HG03280 (cell line): Measurements from ENCODE around the gene MRPL53.
"Not testable (repeated sequence)": the region's sequence is repeated elsewhere in the genome, so short reads cannot be mapped to it uniquely, and the experiment has no call there.

ENCODE experiments used
- ATAC-seq: cut with Tn5 transposase; IDR thresholded peaks from one replicate; pipeline ENCODE4 v1.9.1; 2021; ENCODE audit warnings: mild to moderate bottlenecking, moderate library complexity; ENCODE audit not compliant: unreplicated experiment

MRPL53 gene

DNA sequence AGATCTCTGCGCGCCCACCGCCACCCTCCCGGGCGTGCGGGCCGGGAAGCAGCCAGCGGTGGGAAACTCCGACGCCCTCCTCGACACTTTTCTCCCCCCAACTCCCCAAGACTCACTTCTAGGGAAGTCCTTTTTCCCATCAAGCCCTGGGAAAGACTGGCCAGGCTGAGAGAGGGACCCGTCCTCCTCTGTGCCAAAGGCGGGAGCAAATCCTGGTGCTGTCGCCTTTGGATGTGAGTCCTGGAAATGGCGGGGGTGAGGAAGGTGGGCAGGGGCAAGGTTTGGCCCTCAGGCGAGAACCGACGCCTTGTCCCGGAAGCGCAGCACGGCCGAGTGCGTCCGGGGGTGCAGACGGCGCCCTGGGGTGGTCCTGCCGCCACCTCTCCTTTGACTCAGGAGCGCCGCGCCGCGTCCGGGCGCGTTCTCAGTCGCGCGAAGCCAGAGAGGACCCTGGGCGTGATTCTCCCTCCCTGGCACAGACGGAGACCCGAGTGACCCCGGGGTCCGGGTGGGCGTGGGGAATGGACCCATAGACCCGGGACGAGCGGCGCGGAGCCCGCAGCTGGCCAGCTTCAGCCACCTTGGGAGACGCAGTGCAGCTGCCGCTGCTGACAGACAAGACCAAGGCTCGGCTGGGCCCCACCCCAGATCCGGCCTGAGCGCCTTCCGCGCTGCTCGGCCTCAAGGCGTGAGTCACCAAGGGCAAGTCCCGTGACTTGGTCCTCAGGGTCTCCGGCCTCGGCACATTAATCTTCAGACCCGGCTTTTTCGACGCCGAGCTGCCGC is 30.4 kb upstream of the MRPL53 start:
- peak; percentile 34 for ATAC-seq

DNA sequence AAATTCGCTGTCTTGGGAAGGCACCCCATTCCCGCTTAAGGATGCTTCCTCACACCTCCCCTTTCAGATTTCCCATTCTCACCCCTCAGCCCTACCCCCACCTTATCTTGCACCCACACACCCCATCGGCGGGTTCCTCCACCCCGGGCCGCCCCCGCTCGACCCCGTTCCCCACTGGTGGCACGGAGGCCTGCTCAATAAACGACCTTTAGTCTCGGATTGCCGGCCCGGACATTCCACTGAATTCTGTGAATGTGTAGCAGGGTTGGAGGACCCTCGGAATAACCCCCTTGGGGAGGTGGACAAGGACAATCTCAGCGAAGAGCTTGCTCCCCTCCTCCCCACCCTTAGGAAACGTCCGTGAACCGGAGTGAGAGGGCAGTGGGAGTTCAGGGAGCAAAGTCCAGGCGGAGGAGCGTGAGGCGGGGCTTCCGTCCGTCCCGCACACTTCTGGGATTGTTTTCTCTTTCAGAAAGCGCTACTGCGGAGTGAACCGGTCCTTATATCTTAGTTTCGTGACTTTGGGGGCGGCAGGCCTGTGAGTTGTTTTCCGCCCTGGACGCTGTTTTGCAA is 29.8 kb upstream of the MRPL53 start:
- ATAC-seq = no peak

DNA sequence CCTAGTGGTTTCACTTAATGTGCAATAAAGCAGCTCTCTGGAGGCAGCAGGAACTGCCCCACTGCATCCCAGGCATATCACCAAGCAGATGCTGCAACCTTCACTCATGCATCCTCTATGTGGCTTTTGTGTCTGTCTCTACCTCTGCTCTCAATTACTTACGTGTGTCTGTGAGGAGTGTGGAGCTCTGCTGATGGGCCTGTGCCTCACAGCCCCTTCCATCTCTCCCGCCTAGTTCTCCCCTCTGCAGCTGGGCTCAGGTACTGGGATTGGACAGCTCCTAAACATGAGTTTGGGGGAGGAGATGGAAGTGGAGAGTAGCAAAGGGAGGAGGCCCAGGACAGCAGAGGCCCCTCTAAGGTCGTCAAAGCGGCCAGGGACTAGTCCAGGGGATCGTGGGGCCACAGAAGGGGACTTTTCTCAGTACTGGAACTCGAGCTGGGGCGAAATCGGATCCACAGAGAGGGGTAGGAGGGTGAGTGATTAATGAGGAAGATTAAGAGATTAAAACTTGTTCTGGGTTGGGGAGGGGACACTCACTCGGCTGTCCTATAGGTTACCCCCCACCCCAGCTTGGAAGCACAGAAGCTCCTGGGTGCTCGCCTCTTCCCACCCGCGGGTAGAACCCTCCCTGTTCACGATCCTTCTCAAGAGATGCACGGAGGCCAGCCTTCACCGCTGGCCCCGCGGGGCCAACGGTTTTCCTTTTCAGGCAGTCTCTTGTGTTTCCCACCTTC is 29.0 kb upstream of the MRPL53 start:
- no peak for ATAC-seq

- no peak for ATAC-seq
Observed at GRCh38 chr2:74500578-74500946, 28.1 kb upstream of the MRPL53 start.

DNA sequence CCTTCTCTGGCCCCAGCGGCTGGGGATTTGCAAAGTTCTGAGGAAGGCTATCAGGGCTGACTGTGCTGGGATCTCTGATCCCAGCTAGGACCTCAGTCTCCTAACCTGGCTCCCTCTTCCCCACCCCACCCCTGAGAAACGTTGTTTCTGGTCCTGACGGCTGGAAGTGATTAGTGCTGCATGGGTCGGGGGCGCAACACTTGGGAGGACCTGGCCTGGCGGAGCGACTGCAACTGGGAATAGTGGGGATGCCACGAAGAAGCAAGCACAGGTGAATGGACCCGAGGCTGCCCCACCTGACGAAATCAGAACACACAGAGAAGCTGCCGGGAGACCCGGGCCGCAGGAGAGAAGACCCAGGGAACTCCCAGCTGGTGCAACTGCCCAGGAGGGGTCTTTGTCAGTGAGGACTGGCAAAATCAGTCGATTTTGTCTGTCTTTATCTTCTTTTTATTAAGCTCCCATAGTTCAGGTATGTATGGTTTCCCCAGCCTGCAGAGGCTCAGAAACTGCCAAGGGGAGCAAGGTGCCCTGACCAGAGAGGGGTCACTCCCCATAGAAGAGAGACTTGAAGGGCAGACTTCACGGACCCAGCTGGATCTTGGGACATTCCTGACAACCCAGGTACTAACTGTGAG is 27.6 kb upstream of the MRPL53 start:
- ATAC-seq = no peak

- no peak for ATAC-seq
Observed at GRCh38 chr2:74499267-74499939, 26.9 kb upstream of the MRPL53 start, which contains the start of gene LBX2. LBX2 (minus strand) TSS chr2:74499603; CDS start chr2:74499537, 66 bp downstream.

GRCh38 chr2:74498500-74499266 is 26.2 kb upstream of the MRPL53 start:
- ATAC-seq = no peak

DNA sequence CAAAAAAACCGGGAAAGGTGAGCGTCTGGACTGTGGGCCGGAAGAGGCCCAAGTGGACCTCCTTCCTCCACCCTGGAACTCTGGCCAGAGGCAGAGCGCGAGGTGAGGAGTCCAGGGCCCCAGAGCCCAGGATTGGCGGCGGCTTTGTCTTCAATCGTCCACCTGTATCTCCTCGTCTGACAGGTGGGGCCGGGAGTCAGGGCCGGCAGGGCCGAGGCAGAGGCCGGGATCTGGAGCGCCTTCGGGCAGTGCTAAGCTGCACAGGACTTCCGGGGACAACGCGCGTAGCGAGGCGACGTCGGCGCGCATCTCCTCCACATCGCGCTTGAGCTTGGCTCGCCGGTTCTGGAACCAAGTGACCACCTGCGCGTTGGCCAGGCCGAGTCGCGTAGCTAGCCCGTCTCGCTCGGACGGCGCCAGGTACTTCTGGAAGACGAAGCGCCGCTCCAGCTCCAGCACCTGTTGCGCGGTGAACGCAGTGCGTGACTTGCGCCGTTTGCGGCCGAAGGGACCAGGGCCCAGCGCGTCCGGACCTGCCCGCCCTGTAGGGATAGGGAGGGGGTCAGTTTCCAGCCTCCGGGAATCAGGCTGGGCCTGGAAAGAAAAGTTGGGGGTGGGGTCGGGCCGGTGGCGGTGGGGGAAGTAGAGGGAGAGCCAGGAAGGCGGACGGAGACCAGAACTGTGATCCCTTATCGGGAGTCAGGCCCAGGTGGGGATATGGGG is 25.5 kb upstream of the MRPL53 start:
- no peak for ATAC-seq

DNA sequence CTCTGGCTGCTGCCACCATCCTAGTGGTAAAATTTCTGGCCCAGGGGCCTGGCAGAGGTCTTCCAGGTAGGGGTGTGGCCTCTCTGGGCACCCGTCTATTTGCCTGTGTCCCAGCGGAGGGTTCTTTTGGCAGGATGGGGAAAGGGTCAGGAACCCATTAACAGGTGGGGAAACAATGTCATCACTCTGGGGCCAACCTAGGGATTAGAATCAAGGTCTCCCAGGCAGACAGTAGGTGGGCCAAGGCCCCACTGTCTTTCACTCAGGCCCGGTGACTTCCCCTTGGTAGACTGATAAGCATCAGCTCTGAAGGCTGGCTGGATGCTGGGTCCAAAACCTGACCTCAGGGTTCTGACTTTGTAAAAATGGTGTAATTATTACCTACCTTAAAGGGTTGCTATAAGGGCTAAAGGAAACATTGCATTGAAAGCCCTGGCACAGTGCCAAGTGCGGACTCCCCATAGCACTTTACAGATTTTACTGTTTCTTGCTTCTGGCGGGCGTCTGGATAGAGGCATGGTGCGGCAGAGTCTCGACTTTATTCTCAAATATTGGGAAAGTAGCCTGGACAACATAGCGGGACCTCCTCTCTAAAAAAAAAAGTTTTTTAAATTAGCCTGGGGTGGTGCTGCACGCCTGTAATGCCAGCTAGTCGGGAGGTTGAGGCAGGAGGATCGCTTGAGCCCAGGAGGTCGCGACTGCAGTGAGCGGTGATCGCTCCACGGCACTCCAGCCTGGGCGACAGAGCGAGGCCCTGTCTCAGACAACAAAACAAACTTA is 24.7 kb upstream of the MRPL53 start:
- ATAC-seq = no peak

- ATAC-seq = no peak
Observed at GRCh38 chr2:74495440-74495839, 23.0 kb upstream of the MRPL53 start.

DNA sequence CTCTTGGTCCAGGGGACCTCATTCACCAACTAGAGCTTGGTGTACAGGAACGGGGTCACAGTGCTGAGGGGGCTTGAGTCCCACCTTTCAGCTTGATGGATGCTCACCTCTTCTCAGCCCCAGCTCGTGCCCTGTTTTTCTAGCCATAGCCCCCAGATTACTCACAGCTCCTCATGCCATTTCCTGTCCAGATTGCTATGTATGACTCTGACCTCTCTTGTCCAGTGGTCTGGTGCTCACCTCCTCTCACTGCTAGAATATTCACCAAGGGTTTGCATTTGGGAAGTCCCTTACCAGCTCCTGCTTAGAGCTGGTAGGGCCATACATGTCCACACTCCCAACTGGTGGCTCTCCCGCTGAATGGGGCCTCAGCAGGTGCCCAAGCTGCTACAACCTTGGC is 21.1 kb upstream of the MRPL53 start:
- ATAC-seq = no peak

DNA sequence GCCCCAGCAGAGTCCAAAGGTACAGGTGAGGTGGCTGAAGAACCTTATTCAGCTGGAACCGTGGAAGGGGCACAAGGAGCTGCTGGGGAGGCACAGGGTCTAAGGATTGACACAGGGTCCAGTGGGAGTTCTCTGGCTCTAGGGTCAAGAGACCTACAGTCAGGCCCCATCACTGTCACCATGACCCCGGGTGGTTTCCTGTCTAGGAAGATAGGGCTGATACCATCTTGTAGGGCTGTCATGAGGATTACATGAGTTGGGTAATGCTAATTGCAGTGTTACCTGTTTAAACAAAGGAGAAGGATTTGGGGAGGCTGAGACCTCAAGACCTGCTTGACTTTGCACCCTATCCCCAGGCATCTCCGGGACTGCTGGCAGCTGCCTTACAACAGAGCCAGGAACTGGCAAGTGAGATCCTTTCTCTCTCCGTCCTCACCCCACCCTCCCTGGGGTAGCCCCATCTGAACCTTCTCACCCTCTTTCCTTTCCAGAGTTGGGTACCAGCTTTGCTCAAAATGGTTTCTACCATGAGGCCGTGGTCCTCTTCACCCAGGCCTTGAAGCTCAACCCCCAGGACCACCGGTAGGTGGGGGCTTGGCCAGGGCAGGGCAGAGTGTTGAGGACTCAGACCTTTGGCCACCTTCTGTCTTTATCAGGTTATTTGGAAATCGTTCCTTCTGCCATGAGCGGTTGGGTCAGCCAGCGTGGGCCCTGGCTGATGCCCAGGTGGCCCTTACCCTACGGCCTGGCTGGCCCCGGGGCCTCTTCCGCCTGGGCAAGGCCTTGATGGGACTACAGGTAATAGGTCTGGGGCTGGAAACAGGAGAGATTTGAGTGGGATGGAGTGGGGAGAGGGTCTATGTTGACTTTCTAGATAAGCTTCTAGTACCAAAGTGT is 19.4 kb upstream of the MRPL53 start:
- no peak for ATAC-seq

GRCh38 chr2:74489906-74490305 is 17.4 kb upstream of the MRPL53 start:
- ATAC-seq = no peak

DNA sequence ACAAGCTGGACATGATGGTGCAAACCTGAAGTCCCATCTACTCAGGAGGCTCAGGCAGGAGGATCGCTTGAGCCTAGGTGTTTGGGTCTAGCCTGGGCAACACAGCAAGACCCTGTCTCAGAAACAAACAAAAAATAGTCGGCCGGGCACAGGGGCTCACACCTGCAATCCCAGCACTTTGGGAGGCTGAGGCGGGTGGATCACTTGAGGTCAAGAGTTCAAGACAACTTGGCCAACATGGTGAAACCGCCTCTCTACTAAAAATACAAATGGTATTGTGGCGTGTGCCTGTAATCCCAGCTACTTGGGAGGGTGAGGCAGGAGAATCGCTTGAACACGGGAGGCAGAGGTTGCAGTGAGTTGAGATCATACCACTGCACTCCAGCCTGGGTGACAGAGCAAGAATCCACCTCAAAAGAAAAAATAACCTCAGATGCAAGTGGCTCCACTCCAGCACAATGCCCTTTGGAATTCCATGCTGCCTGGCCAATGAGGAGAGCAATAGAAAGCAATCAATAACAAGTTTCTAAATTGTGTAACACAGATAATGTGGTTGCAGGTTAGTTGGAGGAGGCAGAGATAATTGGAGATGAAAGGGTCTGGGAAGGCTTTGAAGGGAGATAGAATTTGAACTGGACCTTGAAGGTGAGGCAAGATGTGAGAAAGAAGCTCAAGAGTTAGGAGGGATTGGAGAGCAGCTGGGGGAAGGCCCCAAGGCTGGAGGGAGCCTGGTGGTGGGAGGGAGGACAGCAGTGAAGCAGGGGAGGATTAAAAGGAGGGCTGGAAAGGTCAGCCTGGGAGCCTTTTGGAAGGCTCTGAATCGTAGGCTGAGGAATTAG is 16.4 kb upstream of the MRPL53 start:
- no peak for ATAC-seq

- ATAC-seq = no peak
Observed at GRCh38 chr2:74486141-74486540, 13.7 kb upstream of the MRPL53 start.

DNA sequence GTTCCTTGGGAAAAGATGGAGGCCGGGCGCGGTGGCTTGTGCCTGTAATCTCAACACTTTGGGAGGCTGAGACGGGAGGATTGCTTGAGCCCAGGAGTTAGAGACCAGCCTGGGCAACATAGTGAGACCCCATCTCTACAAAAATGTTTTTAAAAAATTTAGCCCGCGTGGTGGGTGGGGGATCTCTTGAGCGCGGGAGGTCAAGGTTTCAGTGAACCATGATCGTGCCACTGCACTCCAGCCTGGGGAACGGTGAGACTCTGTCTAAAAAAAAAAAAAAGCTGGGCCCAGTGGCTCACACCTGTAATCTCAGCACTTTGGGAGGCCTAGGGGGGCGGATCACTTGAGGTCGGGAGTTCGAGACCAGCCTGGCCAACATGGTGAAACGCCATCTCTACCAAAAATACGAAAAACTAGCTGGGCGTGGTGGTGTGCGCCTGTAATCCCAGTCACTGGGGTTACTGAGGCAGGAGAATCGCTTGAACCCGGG is 11.2 kb upstream of the MRPL53 start:
- not testable (repeated sequence) for ATAC-seq
